Panc1 (cell line): ENCODE results near the gene ZNF444. TPM values are rescaled to one million over a fixed set of nuclear protein-coding genes. Genes with fewer than 3 reads are reported as not detected.

ENCODE experiments used
- ATAC-seq: fragments of 200-7000 bp; cut with Tn5 transposase; 2 replicates; pipeline ENCODE4 v1.9.1; 2020; ENCODE audit warnings: mild to moderate bottlenecking, moderate library complexity
- BruUV-seq: library from RNA; stranded (reverse); fragments of 400-500 nt; replicated peaks from 2 replicates; lab custom pipeline; 2021; lab: Mats Ljungman, UMichigan
- CTCF ChIA-PET: fragments of 300-600 bp; sonication (Branson Sonifier 250); formaldehyde crosslinking; loops from one replicate; lab custom pipeline; 2022; ENCODE audit warnings: antibody characterized with exemption; lab: Charles Lee
- POLR2A ChIA-PET: fragments of 300-600 bp; sonication (Branson Sonifier 250); formaldehyde crosslinking; loops from one replicate; lab custom pipeline; 2022; ENCODE audit warnings: antibody characterized with exemption; lab: Charles Lee
- DNase-seq: peaks from one replicate; pipeline ENCODE4 v3.0.0-alpha.2; 2010; ENCODE audit warnings: low read depth, low spot score
- H3K27ac ChIP-seq: 2 replicates; pipeline ENCODE4 v1.5.1; 2011; ENCODE audit warnings: mild to moderate bottlenecking, low read length, inconsistent platforms
- H3K27me3 ChIP-seq: fragments of 200-500 bp; sonication (Bioruptor generic); 2 replicates; pipeline ENCODE4 v1.6.0; 2014; ENCODE audit warnings: low read length, inconsistent platforms; ENCODE audit not compliant: control insufficient read depth, insufficient read depth
- H3K36me3 ChIP-seq: fragments of 200-500 bp; sonication (Bioruptor generic); 2 replicates; pipeline ENCODE4 v1.5.1; 2014; ENCODE audit warnings: inconsistent platforms, mild to moderate bottlenecking, low read length, moderate library complexity; ENCODE audit not compliant: control insufficient read depth, insufficient read depth
- H3K4me1 ChIP-seq: 2 replicates; pipeline ENCODE4 v1.5.1; 2011; ENCODE audit warnings: inconsistent platforms, mild to moderate bottlenecking, low read length, moderate library complexity; ENCODE audit not compliant: control insufficient read depth, insufficient read depth
- H3K4me3 ChIP-seq, 2 experiments: 2 replicates each; pipeline ENCODE4 v1.5.1; 2011 to 2012; ENCODE audit warnings: low read depth in 2 of 2, low read length in 2 of 2, mild to moderate bottlenecking in 2 of 2, inconsistent platforms in 1 of 2, moderate library complexity in 1 of 2
- H3K9me3 ChIP-seq: fragments of 200-500 bp; sonication (Bioruptor generic); 2 replicates; pipeline ENCODE4 v1.5.1; 2014; ENCODE audit warnings: low read depth, mild to moderate bottlenecking, inconsistent platforms, low read length, moderate library complexity; ENCODE audit not compliant: control insufficient read depth, insufficient read depth
- POLR2AphosphoS5 ChIP-seq: IDR thresholded peaks from 2 replicates; pipeline ENCODE4 v1.6.1; 2012; ENCODE audit warnings: mild to moderate bottlenecking, low read depth, low read length, moderate library complexity
- REST ChIP-seq, 2 experiments: IDR thresholded peaks; 2 replicates each; pipeline ENCODE4 v1.6.1; 2011 to 2012; ENCODE audit warnings: low read depth in 2 of 2, control low read depth in 1 of 2, low read length in 1 of 2, mild to moderate bottlenecking in 1 of 2, moderate library complexity in 1 of 2; ENCODE audit not compliant: insufficient read depth in 1 of 2
- SIN3A ChIP-seq: IDR thresholded peaks from 2 replicates; pipeline ENCODE4 v1.6.1; 2012; ENCODE audit warnings: low read depth, mild to moderate bottlenecking, low read length, moderate library complexity, borderline replicate concordance; ENCODE audit not compliant: insufficient read depth
- TCF7L2 ChIP-seq: IDR thresholded peaks from 2 replicates; pipeline ENCODE4 v1.6.1; 2011; ENCODE audit warnings: mild to moderate bottlenecking, low read depth, low read length, inconsistent platforms
- in situ Hi-C: cut with HindIII; loops from 2 replicates; pipeline ENCODE4 v1.10.0; 2016; ENCODE audit warnings: low sequenced_read_pairs, low pct_unique_long_range_greater_than_20kb
- intact Hi-C: fragments of 100-400 bp; cut with micrococcal nuclease; formaldehyde crosslinking; loops from one replicate; pipeline ENCODE4 v1.10.0; 2022; ENCODE audit not compliant: unreplicated experiment
- total RNA-seq: library from RNA; stranded (reverse); gene quantifications from one replicate; pipeline ENCODE4 v1.2.1, GENCODE V29; 2021; ENCODE audit not compliant: unreplicated experiment
- TF ChIP-seq, protein P1 (sequence below): fragments of 450-650 bp; IDR thresholded peaks from 2 replicates; pipeline ENCODE4 v1.5.1; 2017; ENCODE audit warnings: mild to moderate bottlenecking

Gene ZNF444
- total RNA-seq, 1 experiment from 2014 or later = 81.5 TPM

DNA sequence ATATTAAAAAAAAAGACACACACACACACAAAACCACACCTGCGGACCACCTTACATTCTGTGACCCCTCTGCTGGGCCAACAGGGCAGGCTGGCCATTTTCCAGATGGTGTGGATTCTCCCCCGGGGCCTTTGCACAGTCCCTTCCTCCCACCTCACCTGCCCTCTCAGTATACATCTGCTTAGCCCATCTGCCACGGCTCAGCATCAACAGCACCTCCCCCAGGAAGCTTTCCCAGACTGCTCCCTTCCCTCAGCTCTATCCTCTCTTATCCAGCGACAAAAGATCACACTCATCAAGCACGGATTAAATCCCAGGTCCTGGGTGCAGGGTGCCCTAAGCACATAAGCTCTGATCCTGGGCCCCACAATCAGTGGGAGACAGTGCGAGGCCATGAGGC, 24.5 kb upstream of the ZNF444 start:
- intact Hi-C loops = no loop called here
- no peak overlapping the region for H3K4me3 ChIP-seq
- in situ Hi-C loops = no loop called here
- ChIA-PET CTCF (no interaction called here), POLR2A (no interaction called here)
- H3K27me3 ChIP-seq = no peaks in the 10 kb centered on the region
- no TSS peak for BruUV-seq
- H3K4me1 ChIP-seq = peaks cover 75% of the 10 kb centered on the region
- H3K27ac ChIP-seq = peak overlapping the region; percentile 88
- ATAC-seq = no peak
- H3K9me3 ChIP-seq = no peaks in the 10 kb centered on the region
- H3K36me3 ChIP-seq = no peaks in the 10 kb centered on the region
- TF ChIP-seq REST (IDR thresholded peaks at IDR 0.05; ENCODE audit: insufficient read depth in 1 of 2, low read depth in 2 of 2, low read length in 1 of 2) (no peak), POLR2AphosphoS5 (no peak), SIN3A (no peak), TCF7L2 (no peak)
- TF ChIP-seq, protein P1, sequence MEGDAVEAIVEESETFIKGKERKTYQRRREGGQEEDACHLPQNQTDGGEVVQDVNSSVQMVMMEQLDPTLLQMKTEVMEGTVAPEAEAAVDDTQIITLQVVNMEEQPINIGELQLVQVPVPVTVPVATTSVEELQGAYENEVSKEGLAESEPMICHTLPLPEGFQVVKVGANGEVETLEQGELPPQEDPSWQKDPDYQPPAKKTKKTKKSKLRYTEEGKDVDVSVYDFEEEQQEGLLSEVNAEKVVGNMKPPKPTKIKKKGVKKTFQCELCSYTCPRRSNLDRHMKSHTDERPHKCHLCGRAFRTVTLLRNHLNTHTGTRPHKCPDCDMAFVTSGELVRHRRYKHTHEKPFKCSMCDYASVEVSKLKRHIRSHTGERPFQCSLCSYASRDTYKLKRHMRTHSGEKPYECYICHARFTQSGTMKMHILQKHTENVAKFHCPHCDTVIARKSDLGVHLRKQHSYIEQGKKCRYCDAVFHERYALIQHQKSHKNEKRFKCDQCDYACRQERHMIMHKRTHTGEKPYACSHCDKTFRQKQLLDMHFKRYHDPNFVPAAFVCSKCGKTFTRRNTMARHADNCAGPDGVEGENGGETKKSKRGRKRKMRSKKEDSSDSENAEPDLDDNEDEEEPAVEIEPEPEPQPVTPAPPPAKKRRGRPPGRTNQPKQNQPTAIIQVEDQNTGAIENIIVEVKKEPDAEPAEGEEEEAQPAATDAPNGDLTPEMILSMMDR = no peak
- DNase-seq = no peak

GRCh38 chr19:56117376-56117884, 23.7 kb upstream of the ZNF444 start:
- no TSS peak for BruUV-seq
- intact Hi-C loops (no loop called here), in situ Hi-C loops (no loop called here)
- H3K4me3 ChIP-seq = no peak overlapping the region
- H3K27ac ChIP-seq = peak overlapping the region; percentile 88
- ATAC-seq (no peak), DNase-seq (no peak)
- peaks cover 72% of the 10 kb centered on the region for H3K4me1 ChIP-seq
- ChIA-PET CTCF (interaction anchor here (0.6 kb wide), 1 partner anchor 463 kb away, joined by 9 read pairs; no protein-coding TSS in a partner anchor), POLR2A (no interaction called here)
- H3K36me3 ChIP-seq = no peaks in the 10 kb centered on the region
- H3K9me3 ChIP-seq = no peaks in the 10 kb centered on the region
- TF ChIP-seq REST (IDR thresholded peaks at IDR 0.05; ENCODE audit: insufficient read depth in 1 of 2, low read depth in 2 of 2, low read length in 1 of 2) (no peak), TCF7L2 (no peak), SIN3A (no peak), POLR2AphosphoS5 (no peak)
- TF ChIP-seq, protein P1 = no peak
- H3K27me3 ChIP-seq = no peaks in the 10 kb centered on the region
